ENCODE results near the gene TOX2.
"Not testable (repeated sequence)": the region's sequence is repeated elsewhere in the genome, so short reads cannot be mapped to it uniquely, and the experiment has no call there.

Gene TOX2

DNA sequence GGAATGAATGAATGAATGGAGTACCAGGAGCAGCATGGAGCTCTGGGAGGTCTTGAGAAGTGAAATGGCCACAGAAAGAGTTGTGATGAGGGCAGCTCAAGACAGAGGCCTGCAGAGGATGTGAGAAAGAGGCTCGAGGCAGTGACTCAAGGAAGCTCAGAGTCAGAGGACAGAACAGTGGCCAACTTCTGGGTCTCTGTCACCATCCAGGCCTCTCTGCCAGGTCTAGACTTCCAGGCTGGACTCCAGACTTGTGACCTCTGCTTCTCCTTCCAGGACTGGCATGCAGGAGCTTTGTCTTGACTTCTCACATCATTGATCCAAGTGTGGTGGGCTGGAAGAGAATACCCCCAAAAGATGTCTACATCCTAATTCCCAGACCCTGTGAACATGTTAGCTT lies 119.8 kb downstream of the TOX2 start:
- no peak for DNase-seq

DNA sequence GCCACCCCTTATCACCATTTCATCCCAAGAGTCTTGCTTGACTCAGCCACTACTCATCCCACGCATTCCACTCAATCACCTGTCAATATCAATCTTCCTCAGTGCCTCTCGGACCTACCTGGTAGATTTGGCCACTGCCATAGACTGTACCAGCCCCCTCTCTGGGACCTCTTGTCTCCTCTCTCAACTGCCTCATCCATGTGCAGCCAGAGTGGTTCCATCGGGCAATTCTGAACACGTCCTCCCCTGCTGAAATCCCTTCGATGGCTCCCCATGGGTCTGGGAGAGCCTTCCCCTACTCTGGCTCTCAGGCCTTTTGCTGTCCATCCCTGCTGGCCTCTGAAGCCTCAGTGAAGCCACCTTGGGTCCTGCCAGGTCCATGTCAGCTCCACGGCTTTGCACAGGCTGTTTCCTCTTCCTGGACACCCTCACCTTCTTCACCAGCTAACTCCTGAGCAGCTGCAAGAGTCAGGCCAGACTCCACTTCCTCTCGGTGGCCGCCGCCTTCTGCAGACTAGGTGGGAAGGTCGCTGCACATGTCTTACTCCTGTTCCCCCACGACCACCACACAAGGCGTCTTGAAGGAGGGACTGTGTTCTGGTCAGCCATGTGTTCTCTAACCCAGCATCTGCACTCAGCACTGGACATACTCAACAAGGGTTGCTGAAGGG lies 120.4 kb downstream of the TOX2 start:
- no peak for DNase-seq

DNA sequence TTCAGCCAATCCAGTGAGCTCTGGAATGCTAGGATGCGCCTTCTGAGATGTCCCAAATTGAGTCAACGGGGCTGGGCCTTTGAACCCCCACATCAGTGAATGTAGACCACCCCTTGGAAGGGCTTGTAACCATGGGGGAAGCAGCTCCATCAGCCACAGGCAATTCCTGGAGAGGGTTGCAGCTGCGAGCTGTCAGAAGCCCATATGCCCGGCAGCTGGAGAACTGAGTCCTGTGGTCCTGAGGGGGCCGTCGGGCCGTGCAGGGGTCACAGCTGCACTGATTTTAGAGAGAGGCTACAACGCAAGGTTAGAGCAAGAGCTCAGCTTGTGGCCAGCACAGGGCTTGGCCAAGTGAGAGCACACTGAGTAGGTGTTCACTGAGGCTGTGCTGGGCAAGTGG lies 121.3 kb downstream of the TOX2 start:
- DNase-seq = no peak

DNA sequence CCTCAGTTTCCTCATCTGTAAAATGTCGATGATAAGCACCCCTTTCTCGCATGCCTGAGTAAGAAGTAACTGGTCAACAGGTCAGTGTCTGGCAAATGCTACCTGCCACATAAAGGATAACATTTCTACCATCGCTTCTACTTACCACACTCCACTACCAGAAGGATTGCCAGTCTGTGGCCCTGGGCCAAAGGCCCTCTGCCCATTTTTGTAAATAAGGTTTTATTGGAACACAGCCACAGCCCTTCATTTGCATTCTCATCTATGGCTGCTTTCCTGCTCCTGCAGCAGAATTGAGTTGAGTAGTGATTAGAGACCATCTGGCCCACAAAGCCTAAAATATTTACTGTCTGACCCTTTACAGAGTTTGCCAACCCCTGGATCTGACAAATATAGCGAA lies 121.8 kb downstream of the TOX2 start:
- DNase-seq = no peak

DNA sequence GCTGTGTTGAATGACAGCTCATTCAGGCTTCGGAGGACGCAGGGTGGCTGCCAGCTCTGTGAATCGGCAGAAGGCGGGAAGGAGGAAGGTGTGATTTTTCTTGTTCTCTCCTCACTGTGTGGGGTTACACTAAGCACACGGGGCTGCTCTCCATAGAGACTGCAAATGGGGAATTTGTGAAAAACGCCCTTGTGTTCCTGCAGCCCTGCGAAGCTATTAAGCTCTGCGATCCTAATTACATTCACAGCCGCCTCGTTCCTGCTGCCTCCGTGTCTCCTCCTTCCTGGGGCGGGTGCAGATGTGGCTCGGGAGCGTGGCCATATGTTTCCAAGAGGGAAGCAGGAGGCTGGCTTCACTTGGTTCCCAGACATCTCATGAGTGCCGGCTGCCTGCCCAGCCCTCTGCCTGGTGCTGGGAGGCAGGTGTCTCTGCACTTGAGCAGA lies 124.0 kb downstream of the TOX2 start:
- DNase-seq = no peak

DNA sequence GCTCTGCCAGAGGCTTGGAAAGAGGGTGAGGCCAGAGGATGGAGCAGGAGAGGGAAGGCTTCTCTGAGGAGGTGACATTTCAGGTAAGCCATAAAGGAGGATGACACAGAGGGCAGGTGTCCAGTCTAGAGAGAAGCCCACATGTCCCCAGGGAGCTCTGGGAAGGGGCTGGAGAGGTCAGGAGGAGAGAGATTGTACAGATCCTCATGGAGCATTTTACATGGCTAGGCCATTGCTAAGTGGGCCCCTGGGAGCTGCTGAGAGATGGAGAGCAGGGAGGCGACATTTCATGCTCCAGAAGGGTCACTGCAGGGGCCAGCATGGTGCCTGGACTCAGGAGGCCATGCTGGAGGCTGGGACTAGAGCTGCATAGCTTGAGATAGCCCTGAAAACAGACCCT lies 124.5 kb downstream of the TOX2 start:
- no peak for DNase-seq

DNA sequence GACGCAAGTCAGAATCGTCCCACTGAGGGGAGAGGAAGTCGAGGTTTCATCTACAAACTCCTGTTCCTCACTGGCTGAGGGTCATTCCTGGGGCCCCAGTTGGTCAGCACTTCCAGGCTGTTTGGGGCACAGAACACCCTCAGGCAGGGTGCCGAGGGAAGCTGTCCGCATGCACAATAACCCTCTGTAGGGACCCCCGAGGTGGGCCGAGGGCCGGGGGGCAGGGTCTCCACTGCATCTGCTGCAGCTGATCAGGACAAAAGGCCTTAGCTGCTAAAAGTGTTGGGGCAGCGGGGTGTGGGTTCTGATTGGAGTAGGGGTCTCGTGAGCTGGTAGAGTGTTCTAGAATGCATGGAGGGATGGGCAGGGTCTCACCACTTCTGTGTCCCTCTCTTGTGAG lies 125.1 kb downstream of the TOX2 start:
- DNase-seq = no peak

DNA sequence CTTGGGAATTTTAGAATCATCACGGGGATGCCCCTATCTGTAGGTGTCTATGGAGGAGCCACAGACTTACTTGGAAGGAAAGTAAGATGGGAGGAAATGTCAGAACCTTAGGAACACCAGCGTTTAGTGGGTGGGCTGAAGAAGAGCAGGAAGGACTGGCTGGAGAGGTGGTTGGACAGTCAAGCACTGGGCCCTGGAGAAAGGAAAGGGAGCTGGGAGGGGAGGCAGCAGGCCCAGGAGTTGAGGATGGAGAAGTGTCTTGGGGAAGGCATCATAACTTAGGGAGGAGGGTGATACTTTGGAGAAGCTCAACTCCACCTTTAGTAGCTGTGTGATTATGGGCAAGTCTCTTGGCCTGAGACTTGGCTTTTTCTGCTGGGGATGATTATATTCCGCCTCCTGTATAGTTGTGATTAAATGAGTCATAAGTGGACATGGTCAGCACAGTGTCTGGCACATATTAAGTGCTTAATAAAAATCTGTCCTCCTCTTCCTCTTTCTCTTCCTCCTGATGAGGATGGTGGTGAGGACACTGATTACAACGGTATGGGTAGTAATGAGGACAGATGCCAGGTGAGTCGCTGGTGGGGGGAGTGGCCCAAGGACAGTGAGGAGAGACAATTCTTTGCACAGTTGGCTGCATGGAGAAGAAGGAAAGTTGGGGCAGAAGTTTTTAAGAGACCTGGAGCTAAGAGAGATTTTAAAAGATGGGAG lies 125.7 kb downstream of the TOX2 start:
- DNase-seq = no peak

DNA sequence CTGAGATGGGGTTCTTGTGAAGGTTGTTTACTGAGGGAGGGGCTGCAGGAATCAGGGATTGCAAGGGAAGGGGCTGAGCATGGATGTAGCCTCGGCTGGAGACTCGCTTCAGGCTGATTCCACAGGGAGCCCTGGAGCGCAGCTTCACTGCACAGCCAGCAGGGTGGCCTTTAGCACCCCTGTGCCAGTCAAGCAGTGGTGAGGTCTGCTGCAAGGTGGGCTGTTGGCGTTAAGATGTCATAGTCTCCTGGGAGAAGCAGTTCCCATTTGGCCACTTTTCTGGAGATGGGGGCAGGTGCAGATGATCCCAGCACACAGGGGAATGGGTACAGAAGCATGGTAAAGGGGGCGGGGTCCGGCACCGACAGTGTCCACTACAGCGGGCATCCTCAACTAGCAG lies 126.3 kb downstream of the TOX2 start:
- no peak for DNase-seq

DNA sequence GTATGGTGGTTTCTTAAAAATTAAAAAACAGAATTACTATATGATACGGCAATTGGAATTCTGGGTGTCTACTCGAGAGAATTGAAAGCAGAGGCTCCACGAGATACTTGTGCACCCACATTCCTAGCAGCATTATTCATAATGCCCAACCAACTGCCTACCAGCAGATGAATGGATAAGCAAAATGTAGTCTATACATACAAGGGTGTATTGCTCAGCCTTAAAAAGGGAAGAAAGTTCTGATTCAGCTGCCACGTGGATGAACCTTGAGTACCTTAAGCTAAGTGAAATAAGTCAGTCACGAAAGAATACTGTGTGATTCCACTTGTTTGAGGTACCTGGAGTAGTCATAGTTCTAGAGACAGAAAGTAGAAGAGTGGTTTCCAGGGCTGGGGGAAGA lies 130.1 kb downstream of the TOX2 start:
- DNase-seq = not testable (repeated sequence)

DNA sequence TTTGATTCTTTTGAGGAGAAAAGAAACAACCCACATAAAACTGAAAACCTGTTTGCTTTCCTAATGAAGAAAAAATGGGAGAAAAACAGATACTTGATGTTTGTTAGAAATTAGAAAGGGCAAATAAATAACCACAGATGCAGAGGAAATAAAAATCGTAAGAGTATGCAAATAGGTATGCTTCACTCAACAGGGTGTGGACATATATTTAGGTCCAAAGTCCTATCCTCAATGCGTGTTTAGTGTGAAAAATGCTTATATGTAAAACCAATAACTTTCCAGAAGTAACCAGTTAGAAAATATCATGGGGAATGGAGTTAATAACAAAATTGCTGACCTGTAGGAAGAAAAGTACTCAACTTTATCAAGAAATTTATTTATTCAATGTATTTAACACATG lies 135.7 kb downstream of the TOX2 start:
- no peak for DNase-seq

DNA sequence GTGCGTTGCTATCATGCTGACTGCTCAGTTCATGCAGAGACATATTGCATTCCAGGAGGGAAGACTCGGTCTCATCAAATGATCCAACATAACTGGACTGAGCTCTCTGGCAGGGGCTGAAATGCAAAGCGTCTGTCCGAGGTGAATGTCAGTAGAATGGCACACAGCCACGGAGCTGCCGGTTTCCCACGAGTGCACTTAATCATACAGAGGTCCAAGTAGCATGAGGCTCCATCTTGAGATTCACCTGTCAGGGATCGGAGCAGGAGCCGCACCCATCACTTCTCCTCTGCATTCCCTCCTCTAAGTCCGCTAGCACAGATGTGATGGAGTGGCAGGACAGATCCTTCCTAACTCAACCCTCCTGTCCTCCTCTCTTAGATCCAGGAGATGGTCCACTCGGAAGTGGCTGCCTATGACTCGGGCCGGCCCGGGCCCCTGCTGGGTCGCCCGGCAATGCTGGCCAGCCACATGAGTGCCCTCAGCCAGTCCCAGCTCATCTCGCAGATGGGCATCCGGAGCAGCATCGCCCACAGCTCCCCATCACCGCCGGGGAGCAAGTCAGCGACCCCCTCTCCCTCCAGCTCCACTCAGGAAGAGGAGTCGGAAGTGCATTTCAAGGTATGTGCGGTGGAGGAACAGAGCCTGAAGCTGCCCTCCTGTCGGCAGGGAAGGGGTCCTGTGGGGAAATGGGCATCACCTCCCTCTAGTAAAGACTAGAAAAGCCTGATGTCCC lies 136.4 kb downstream of the TOX2 start:
- DNase-seq = no peak

DNA sequence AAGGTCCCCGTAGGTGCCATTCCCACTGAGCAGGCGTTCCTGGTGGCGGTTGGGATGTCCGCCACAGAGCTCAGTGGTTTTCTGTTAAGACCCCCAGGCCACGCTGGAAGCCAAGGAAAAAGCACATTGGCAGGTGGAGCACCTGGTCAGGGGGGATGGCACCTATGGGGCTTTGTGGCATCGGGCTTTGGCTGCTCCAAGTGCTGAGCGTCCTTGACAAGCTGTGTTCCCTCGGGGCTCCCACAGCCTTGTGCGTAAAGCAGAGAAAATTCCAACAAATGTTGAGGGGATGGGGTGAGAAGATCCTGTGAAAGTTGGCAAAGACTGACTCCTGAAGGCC lies 137.0 kb downstream of the TOX2 start:
- no peak for DNase-seq

DNA sequence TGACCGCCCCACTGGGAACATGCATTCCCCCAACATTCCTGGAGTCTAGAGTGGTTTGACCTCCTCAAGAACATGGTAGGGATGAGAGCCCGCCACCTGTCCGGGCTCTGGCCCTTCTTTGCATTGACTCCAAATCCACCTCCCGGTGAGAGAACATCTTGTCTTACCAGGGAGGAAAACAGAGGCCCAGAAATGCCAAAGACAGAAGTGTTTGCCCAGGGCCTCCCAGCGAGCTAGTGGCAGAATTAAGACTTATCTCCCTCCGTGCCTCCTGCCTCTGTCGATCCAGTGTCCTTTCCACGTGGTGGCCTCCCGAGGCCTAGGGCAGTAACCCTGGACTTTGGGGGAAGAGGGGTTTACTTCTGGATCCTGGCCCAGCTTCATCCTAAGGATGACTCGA lies 137.5 kb downstream of the TOX2 start:
- no peak for DNase-seq

DNA sequence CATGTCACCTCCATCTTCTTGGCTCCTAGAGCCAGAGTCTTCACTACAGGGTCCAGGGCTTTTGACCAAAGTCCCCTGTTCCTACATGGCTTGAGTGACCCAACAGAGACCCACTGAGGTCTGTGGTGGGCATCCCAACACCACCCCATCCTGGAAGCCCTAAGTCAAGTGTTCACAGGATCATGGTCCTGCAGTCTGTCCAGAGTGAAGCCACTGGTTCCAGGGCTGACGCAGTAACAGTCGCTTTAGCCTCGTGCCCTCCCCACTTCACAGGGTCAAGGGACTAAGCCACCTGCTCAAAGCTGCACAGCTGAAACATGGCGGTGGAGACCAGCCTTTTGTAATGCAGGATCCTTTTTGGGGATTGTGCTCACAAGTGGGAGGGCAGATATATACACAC lies 138.4 kb downstream of the TOX2 start:
- no peak for DNase-seq

DNA sequence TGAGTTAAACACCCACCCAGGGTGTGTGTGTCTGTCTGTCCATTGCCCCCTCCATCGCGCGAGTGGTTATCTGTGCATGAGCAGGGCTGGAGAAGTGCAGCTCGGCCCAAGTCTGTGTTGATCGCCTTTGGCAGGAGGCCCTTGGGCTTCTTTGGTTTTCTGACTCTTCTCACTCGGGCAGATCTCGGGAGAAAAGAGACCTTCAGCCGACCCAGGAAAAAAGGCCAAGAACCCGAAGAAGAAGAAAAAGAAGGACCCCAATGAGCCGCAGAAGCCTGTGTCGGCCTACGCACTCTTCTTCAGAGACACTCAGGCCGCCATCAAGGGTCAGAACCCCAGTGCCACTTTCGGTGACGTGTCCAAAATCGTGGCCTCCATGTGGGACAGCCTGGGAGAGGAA lies 139.5 kb downstream of the TOX2 start:
- no peak for DNase-seq

DNA sequence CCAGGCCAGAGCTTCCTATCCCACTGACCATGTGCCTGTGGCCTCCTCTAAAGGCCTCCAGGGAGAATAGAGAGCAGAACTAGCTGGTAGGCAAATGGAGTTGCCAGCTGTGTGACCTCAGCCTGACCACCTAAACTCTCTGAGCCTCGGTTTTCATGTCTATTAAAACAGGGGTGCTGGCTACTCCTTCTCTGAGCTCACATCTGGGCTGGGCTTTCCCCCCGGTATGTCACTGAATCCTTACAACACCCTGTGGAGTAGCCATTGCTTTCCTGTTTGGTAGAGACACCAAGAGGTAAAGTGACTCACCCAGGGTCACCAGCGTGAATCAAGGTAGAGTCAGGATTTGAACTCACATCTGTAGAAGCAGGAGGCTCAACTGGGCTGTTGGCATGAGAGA lies 140.2 kb downstream of the TOX2 start:
- no peak for DNase-seq

DNA sequence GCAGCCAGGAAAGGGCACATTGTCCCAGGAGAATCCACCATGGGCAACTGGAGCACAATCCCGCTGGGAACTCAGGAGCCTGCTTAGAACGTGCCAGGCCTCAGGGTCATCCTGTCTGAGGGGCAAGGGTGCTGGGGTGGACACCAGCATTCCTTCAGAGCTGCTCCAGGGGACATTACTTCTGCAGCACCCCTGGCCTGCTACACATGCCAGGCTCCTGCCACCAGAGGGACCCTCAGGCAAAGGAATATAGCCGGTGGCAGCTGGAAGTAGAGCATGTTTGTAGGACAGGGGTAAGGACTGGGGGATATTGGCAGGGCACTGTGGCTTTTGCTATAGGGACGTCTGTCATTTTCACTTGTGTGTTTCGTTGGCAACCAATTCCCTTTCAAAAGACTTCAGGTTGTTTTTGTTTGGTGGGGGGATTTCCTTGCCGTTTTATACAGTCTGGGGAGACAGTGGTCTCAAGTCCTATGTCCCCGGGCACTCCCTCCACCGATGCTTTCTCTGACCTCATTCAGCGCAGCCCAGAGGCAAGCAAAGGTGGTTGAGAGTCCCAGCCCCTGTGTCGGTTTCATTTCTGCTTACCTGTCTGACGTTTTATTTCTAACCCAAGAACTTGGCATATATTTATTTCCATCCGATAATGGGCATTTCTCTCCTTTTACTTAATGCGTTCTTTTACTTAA lies 141.5 kb downstream of the TOX2 start:
- DNase-seq = peak; percentile 42

DNA sequence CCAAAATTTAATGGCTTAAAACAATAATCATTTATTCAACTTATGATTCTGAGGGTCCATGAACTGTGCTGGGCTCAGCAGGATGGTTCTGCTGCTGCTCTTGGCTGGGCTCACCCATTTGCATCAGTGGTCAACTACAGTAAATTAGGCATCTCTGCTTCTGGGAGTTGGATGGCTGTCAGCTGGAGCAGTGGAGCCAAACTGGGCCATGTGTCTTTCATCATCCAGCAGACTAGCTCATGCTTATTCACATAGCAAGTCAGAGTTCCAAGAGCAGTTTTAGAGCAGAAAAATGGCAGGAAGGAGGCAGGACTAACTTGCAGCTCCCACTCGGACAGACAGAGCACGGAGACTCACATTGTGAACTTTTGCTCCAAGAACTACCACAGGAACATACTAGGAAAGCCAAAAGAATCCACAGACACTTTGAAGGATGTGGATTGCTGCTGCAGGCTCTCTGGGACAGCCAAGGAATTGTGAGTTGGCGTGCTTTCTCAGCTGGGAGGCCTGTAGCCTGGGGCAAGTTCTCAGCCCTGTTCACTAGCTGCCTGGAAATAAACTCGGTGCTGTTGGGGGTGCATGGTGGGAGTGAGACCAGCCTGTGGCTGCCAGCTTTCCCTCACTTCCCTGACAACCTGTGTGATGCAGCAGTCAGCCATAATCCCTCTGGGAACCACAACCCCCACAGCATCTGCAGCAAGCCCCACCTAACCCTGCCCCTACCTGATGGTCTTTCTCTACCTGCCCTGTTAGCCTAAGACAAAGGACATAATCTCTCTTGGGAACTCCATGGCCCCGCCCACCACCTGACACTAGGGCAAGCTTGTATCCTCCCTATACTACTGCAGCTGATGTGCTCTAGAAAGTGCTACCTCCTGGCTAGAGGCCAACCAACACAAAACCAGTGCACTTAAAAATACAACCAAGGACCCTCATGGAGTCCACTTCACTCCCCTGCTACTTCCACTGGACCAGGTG lies 143.3 kb downstream of the TOX2 start:
- DNase-seq = no peak

DNA sequence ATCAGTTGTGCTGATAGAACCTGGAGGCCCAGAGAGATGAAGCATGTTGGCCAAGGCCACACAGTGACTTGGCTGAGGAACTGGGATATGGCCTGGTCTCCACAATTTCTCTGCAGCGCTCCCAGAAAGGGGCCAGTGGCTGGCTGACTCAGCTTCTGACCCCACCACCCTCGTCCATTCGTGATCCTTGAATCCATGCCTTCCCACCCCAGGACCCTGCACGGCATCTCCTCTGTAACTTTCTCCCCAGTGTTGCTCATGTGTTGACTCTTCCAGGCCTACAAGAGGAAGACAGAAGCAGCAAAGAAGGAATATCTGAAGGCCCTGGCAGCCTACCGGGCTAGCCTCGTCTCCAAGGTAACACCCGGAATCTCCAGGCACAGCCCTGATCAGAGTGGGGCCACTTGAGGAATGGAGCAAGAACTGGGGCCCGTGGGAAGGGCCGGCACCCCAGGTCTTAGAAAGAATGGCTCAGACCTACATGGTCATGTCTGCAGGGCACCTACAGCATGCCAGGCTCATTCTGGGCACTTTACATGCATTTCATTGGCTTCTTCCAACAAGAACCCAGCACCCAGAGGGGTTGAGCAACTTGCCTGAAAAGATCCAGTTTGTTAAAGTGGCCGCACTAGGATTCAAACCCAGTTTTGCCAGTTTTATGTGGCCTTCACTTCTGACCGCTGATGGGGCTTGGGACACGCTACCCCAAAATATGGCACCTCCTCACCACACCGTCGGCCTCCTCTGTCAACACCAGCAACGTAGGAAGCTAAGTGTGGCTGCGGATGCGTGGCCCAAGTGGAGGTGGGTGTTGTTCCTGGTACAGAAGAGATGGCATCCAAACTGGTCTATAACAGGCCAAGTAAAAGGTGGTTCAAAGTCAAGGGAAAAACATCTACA lies 150.1 kb downstream of the TOX2 start:
- DNase-seq = no peak
